AG04449 (cell line): ENCODE data around the gene SPRR3.

Experiments
- CTCF ChIA-PET: fragments of 350-600 bp; formaldehyde crosslinking; extraction: SDS; loops from one replicate; lab custom pipeline; 2021; ENCODE audit warnings: antibody characterized with exemption; lab: Yijun Ruan, JAX
- POLR2A ChIA-PET: fragments of 400-600, 350-600 bp; formaldehyde crosslinking; extraction: SDS; loops from one replicate; lab custom pipeline; 2020; ENCODE audit warnings: antibody characterized with exemption, inconsistent platforms; lab: Yijun Ruan, JAX
- DNase-seq: peaks from one replicate; pipeline ENCODE4 v3.0.0-alpha.2; 2010; ENCODE audit warnings: low read depth, low spot score
- H3K4me3 ChIP-seq: 2 replicates; pipeline ENCODE4 v1.5.1; 2011; ENCODE audit warnings: low read depth, mild to moderate bottlenecking, control low read depth, low read length
- CTCF ChIP-seq: IDR thresholded peaks from one replicate; pipeline ENCODE4 v1.5.1; 2011; ENCODE audit warnings: mild to moderate bottlenecking, moderate library complexity, low read length, control low read depth, inconsistent platforms; ENCODE audit not compliant: insufficient read depth; ENCODE audit errors: missing control alignments

SPRR3 gene

DNA sequence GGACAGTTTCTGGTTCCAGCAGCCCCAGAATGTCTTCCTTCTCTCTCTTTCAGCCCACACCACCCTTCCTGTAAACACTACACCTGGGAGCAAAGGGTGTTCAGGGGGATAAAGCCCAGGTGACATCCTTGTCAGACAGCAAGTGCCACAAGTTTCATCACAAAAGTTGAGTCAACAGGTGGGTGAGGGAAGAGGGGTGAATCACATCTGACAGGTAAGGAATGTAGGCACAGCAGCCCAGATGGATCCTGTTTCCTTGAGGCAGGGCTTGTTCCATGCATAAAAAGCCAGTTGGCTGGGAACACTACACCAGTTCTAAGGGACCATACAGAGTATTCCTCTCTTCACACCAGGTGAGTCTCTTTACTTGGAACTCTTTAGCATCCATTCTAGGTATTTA lies 29.3 kb downstream of the SPRR3 start, which contains the start of gene SPRR1B:
SPRR1B (plus strand) TSS at position 309 of the 400 bp plus-strand sequence. CDS start 1,143 bp downstream, outside the sequence.
- no peak for TF ChIP-seq CTCF
- H3K4me3 ChIP-seq, result no peak within 1 kb of the TSS
- POLR2A ChIA-PET, result no interaction called here
- no peak for DNase-seq
- CTCF ChIA-PET, result no interaction called here

DNA sequence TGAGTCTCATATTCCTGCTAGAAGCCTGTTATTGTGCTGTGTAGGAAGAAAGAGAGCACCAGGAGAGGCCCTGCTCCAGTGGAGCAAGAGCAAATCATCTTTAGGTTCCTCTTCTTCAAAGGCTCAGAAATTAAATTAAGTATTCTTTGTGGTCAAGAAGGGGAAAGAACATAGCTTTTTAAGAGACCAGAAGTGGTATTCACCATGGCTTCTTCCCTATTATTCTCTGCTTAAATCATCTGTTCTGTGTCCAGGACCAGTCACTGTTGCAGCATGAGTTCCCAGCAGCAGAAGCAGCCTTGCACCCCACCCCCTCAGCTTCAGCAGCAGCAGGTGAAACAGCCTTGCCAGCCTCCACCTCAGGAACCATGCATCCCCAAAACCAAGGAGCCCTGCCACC lies 30.5 kb downstream of the SPRR3 start:
- no peak overlapping the region for H3K4me3 ChIP-seq
- no peak for TF ChIP-seq CTCF
- ChIA-PET POLR2A (no interaction called here), CTCF (interaction anchor here (0.9 kb wide), 1 partner anchor 162 kb away, joined by 3 read pairs; no protein-coding TSS in a partner anchor)
- no peak for DNase-seq

DNA sequence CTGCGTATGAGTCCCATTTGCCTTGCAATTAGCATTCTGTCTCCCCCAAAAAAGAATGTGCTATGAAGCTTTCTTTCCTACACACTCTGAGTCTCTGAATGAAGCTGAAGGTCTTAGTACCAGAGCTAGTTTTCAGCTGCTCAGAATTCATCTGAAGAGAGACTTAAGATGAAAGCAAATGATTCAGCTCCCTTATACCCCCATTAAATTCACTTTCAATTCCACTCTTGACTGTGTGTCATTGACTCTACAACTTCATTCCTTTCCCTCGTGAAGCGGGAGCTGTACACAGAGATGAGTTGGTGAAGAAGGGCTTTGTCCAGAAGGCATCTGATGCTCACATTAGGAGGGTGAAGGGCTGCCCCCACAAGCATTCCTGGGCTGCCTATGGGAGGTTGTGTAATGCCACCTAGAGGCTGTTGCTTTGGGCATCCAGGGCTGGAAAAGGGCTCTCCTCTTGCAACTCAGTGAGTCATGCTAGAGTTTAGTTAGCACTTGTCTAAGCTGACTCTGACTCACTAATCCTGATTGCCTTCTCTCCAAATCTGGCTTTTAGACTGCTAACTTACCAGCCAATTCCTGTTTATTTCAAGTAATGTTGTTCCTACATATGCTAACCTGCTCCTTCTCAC lies 31.2 kb downstream of the SPRR3 start:
- peak; percentile 28 for DNase-seq
- peak; percentile 26 for TF ChIP-seq CTCF
- ChIA-PET POLR2A (no interaction called here), CTCF (interaction anchor here (0.9 kb wide), 1 partner anchor 162 kb away, joined by 3 read pairs; no protein-coding TSS in a partner anchor)
- no peak overlapping the region for H3K4me3 ChIP-seq

DNA sequence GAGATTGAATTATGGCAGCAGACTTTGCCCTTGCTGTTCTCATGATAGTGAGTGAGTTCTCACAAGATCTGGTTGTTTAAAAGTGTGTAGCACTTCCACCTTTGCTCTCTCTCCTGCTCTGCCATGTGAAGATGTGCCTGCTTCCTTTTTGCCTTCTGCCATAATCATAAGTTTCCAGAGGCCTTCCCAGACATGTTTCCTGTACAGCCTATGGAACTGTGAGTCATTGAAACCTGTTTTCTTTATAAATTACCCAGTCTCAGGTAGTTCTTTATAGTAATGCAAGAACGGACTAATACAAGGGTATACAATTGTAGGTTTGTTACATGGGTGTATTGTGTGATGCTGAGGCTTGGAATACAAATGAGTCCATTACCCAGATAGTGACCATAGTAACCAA lies 33.7 kb downstream of the SPRR3 start:
- POLR2A ChIA-PET, result no interaction called here
- CTCF ChIA-PET, result no interaction called here

DNA sequence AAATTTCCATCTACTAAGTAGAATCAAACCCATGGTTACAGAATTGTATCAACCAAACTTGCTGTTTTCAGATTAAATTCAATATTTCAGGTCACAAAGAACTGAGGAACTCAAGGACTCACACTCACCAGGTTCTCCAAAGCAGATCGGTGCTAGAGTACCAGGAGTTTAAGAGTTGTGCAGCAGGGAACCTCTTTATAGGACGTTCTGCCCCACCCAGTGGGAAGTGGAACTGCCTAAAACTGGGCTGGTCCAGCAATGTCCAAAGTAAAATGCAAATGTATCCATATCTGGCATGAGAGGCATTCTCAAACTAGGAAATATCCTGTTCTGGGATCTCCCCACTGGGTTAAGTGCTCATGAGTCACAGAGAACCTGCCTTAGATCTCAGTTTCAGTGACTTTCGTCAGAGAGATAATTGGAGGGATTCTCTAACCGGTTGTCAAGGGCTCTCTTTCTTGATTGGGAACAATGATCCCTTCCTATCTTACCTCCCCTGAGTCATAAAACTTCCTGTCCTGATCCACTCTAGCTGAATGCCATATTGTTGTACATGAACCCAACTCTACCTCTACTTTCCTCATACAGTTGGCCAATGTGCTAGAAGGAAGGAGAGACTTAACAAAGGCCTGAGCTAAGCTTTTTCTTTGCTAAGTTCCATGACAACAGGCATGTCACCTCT lies 39.5 kb downstream of the SPRR3 start, which contains the start of gene SPRR2D:
SPRR2D (minus strand) TSS at position 171 of the 682 bp plus-strand sequence. CDS start 774 bp downstream, outside the sequence.
- ChIA-PET POLR2A (no interaction called here), CTCF (no interaction called here)
- no peak for TF ChIP-seq CTCF
- DNase-seq, result no peak
- H3K4me3 ChIP-seq, result no peak within 1 kb of the TSS

More for the DNA sequence above, 33.7 kb downstream of the SPRR3 start:
- TF ChIP-seq CTCF, result no peak
- H3K4me3 ChIP-seq, result no peak overlapping the region
- no peak for DNase-seq

DNA sequence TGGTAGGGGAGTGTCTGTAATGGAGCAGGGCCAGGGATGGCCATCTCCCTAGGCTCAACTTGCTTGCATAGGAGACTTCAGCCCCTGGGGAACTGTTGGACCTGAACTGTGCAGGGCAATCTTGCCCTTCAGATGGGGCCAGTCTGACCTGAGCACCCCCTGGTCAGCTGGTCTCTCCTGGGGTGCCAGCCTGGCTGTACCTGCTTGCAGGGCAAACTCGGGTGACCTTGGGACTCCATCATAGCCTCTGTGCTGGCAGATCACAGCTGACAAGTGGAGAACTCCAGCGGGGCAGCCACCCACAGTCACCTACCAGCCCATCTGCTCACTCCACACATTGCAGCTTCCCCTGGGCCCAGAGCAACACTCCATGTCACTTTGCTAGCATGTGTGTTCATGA lies 47.7 kb downstream of the SPRR3 start:
- TF ChIP-seq CTCF, result no peak
- DNase-seq, result no peak
- POLR2A ChIA-PET, result no interaction called here
- no peak overlapping the region for H3K4me3 ChIP-seq
- CTCF ChIA-PET, result no interaction called here
